Measurements from ENCODE around the gene TMPRSS15. TPM values are rescaled to one million over a fixed set of nuclear protein-coding genes. Genes with fewer than 3 reads are reported as not detected.

Gene TMPRSS15
- total and polyA plus RNA-seq, 10 donors: not detected

DNA sequence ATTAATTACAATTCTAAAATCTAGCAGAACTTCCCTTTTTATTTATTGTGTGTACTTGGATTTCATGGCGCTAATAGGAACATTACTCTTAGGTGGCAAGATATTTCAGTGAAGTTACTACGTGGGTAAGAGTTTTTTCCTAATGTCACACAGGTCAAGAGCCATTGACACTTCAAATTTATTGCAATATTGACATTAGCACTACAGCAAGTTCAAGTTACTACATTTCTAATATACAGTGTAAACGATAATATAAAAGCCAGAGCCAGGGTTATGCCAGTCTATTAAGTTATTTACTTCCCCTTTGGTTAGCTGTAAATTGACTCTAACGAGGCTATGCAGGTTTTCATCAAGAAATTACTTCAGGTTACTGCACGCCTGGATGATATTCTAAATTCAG is 129.2 kb downstream of the TMPRSS15 start:
- 68 to 76% (median 74%) methylated on average over 5 of the region's 5 CpGs for WGBS, 5 donors
- no peak overlapping the region for H3K4me3 ChIP-seq
- H3K9me3 ChIP-seq: no peaks in the 10 kb centered on the region
- H3K4me1 ChIP-seq: no peaks in the 10 kb centered on the region
- no peak overlapping the region for H3K27ac ChIP-seq
- DNase-seq: no peak
- no peaks in the 10 kb centered on the region for H3K27me3 ChIP-seq (replicated peaks in 1 of 7)
- no peaks in the 10 kb centered on the region for H3K36me3 ChIP-seq
- intact Hi-C loops (cut with DNase I; ENCODE audit: low total_unique reads): no loop called here
- TF ChIP-seq POLR2AphosphoS5 (IDR thresholded peaks at IDR 0.05) (no peak), POLR2A (IDR thresholded peaks at IDR 0.05) (no peak)
- TF ChIP-seq, protein P1, sequence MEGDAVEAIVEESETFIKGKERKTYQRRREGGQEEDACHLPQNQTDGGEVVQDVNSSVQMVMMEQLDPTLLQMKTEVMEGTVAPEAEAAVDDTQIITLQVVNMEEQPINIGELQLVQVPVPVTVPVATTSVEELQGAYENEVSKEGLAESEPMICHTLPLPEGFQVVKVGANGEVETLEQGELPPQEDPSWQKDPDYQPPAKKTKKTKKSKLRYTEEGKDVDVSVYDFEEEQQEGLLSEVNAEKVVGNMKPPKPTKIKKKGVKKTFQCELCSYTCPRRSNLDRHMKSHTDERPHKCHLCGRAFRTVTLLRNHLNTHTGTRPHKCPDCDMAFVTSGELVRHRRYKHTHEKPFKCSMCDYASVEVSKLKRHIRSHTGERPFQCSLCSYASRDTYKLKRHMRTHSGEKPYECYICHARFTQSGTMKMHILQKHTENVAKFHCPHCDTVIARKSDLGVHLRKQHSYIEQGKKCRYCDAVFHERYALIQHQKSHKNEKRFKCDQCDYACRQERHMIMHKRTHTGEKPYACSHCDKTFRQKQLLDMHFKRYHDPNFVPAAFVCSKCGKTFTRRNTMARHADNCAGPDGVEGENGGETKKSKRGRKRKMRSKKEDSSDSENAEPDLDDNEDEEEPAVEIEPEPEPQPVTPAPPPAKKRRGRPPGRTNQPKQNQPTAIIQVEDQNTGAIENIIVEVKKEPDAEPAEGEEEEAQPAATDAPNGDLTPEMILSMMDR (IDR thresholded peaks at IDR 0.05 in 8 of 11, conservative IDR thresholded peaks at IDR 0.05 in 3 of 11): no peak

DNA sequence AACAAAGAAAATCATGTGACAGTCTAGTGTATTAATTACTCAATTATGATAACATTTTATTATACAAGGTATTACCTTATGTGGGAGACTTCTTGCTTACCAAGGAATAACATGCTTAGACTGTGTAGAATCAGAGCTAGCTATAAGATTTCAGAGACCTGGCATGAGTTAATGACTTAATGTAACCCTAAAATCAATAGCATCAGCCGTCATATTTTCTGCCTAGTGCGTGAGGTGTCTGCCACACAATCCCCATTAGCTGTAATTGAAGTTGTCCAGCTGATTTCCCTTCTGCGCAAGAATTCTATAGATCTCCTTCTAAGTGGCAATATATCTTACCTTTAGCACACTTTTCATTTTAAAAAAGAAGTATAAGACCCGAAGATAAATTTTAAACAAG is 130.2 kb downstream of the TMPRSS15 start:
- no peak for DNase-seq
- no peaks in the 10 kb centered on the region for H3K27me3 ChIP-seq (replicated peaks in 1 of 7)
- no peaks in the 10 kb centered on the region for H3K36me3 ChIP-seq
- no peaks in the 10 kb centered on the region for H3K9me3 ChIP-seq
- H3K4me1 ChIP-seq: no peaks in the 10 kb centered on the region
- no peak overlapping the region for H3K4me3 ChIP-seq
- intact Hi-C loops (cut with DNase I; ENCODE audit: low total_unique reads): no loop called here
- TF ChIP-seq, protein P1 (IDR thresholded peaks at IDR 0.05 in 8 of 11, conservative IDR thresholded peaks at IDR 0.05 in 3 of 11): no peak
- TF ChIP-seq POLR2AphosphoS5 (IDR thresholded peaks at IDR 0.05) (no peak), POLR2A (IDR thresholded peaks at IDR 0.05) (no peak)
- WGBS, 5 donors: 85 to 92% (median 89%) methylated on average over 4 of the region's 4 CpGs
- H3K27ac ChIP-seq: no peak overlapping the region

DNA sequence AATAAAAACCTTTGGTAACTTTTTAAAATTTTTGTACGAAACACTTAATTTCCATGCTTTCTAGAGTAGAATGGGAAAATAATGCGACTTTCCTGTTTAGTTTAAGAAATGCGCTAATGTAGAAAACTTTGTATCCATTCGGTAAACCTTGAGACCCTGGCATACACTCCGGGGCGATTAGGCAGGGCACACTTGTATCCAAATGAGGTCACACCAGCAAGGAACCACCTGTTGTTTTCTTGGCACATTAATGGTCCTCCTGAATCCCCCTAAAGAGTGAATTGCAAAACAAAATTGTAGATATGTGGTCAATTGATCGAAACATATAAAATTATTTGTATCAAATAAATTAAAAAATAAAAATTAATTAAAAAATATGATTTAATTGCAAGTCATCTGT is 133.7 kb downstream of the TMPRSS15 start:
- DNase-seq: no peak
- Histone ChIP-seq H3K36me3 (no peaks in the 10 kb centered on the region), H3K27me3 (replicated peaks in 1 of 7) (no peaks in the 10 kb centered on the region), H3K4me1 (no peaks in the 10 kb centered on the region), H3K9me3 (no peaks in the 10 kb centered on the region), H3K4me3 (no peak overlapping the region), H3K27ac (no peak overlapping the region)
- no peak for TF ChIP-seq POLR2A (IDR thresholded peaks at IDR 0.05)
- TF ChIP-seq, protein P1 (IDR thresholded peaks at IDR 0.05 in 8 of 11, conservative IDR thresholded peaks at IDR 0.05 in 3 of 11): no peak
- no peak for TF ChIP-seq POLR2AphosphoS5 (IDR thresholded peaks at IDR 0.05)
- WGBS, 5 donors: 83 to 95% (median 87%) methylated on average over 7 of the region's 7 CpGs
- intact Hi-C loops (cut with DNase I; ENCODE audit: low total_unique reads): loop anchor here (10.0 kb wide), 1 partner anchor 225 kb away; no protein-coding TSS in a partner anchor

DNA sequence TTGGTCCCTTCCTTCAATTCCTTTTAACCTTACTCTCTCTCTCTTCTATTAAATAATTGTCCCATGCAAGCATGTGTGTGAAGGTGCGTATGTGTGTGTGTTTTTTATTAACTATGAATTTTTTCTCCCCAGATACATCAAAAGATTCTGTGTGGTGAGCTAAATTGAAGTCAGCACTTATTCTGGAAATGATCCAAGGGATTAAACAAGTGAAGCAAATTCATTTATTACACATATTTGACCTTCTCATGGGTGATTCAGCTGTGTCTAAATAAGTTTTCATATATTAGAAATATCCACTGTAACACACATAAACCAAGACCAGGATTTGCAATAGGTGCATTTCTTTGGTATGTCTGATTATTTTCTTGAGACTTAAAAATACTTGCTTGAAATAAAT is 134.7 kb downstream of the TMPRSS15 start:
- Histone ChIP-seq H3K9me3 (no peaks in the 10 kb centered on the region), H3K27me3 (replicated peaks in 1 of 7) (no peaks in the 10 kb centered on the region), H3K36me3 (no peaks in the 10 kb centered on the region), H3K27ac (no peak overlapping the region), H3K4me1 (no peaks in the 10 kb centered on the region), H3K4me3 (no peak overlapping the region)
- intact Hi-C loops (cut with DNase I; ENCODE audit: low total_unique reads): loop anchor here (10.0 kb wide), 1 partner anchor 224 kb away; no protein-coding TSS in a partner anchor
- WGBS, 5 donors: 86 to 97% (median 90%) methylated on average over 1 of the region's 1 CpG
- TF ChIP-seq, protein P1 (IDR thresholded peaks at IDR 0.05 in 8 of 11, conservative IDR thresholded peaks at IDR 0.05 in 3 of 11): no peak
- TF ChIP-seq POLR2A (IDR thresholded peaks at IDR 0.05) (no peak), POLR2AphosphoS5 (IDR thresholded peaks at IDR 0.05) (no peak)
- no peak for DNase-seq

All from spleen (tissue), 11 donors.